H9 (cell line): Measurements from ENCODE around the gene SLC4A2. TPM values are rescaled to one million over a fixed set of nuclear protein-coding genes. Genes with fewer than 3 reads are reported as not detected.

ENCODE experiments used
- DNase-seq: peaks from one replicate; pipeline ENCODE4 v3.0.0-alpha.2; 2017
- H2AFZ ChIP-seq: one replicate; pipeline ENCODE4 v1.6.1; 2013; ENCODE audit warnings: mild to moderate bottlenecking, low read length, control low read depth, moderate library complexity
- H2AK5ac ChIP-seq: 2 replicates; pipeline ENCODE4 v1.6.1; 2013; ENCODE audit warnings: low read length, control low read depth, mixed read lengths; ENCODE audit not compliant: insufficient read length
- H2BK120ac ChIP-seq: one replicate; pipeline ENCODE4 v1.6.1; 2013; ENCODE audit warnings: low read depth, mild to moderate bottlenecking, low read length, control low read depth, inconsistent platforms; ENCODE audit not compliant: poor library complexity, severe bottlenecking
- H2BK12ac ChIP-seq: 2 replicates; pipeline ENCODE4 v1.6.1; 2013; ENCODE audit warnings: low read length, control low read depth, mixed read lengths, low read depth; ENCODE audit not compliant: insufficient read length
- H2BK15ac ChIP-seq: 2 replicates; pipeline ENCODE4 v1.6.1; 2013; ENCODE audit warnings: low read depth, low read length, control low read depth
- H2BK20ac ChIP-seq: one replicate; pipeline ENCODE4 v1.6.1; 2013; ENCODE audit warnings: low read depth, mild to moderate bottlenecking, low read length, control low read depth, inconsistent platforms; ENCODE audit not compliant: poor library complexity, severe bottlenecking
- H2BK5ac ChIP-seq: 2 replicates; pipeline ENCODE4 v1.6.1; 2013; ENCODE audit warnings: low read length, control low read depth, mixed read lengths; ENCODE audit not compliant: insufficient read length
- H3K14ac ChIP-seq: 2 replicates; pipeline ENCODE4 v1.6.1; 2013; ENCODE audit warnings: low read length, control low read depth; ENCODE audit not compliant: insufficient read depth
- H3K18ac ChIP-seq: 2 replicates; pipeline ENCODE4 v1.6.1; 2013; ENCODE audit warnings: low read depth, mild to moderate bottlenecking, mixed read lengths, low read length, control low read depth; ENCODE audit not compliant: insufficient read length
- H3K23ac ChIP-seq: 2 replicates; pipeline ENCODE4 v1.6.1; 2013; ENCODE audit warnings: low read length, control low read depth, mixed read lengths, low read depth; ENCODE audit not compliant: insufficient read length
- H3K23me2 ChIP-seq: 2 replicates; pipeline ENCODE4 v1.6.1; 2013; ENCODE audit warnings: low read depth, mild to moderate bottlenecking, mixed read lengths, low read length, control low read depth; ENCODE audit not compliant: insufficient read length, poor library complexity, severe bottlenecking
- H3K27ac ChIP-seq: 2 replicates; pipeline ENCODE4 v1.5.1; 2013; ENCODE audit warnings: low read length, control low read depth, mixed read lengths, low read depth; ENCODE audit not compliant: insufficient read length
- H3K27me3 ChIP-seq: 2 replicates; pipeline ENCODE4 v1.6.1; 2013; ENCODE audit warnings: low read length, control low read depth, inconsistent platforms; ENCODE audit not compliant: insufficient read depth
- H3K4ac ChIP-seq: 2 replicates; pipeline ENCODE4 v1.6.1; 2013; ENCODE audit warnings: low read depth, mild to moderate bottlenecking, control low read depth, inconsistent platforms, low read length, moderate library complexity
- H3K4me1 ChIP-seq: 2 replicates; pipeline ENCODE4 v1.6.1; 2013; ENCODE audit warnings: low read length, control low read depth, inconsistent platforms; ENCODE audit not compliant: insufficient read depth
- H3K4me2 ChIP-seq: 2 replicates; pipeline ENCODE4 v1.6.1; 2013; ENCODE audit warnings: low read length, control low read depth, mixed read lengths; ENCODE audit not compliant: insufficient read length, insufficient read depth
- H3K56ac ChIP-seq: 2 replicates; pipeline ENCODE4 v1.6.1; 2013; ENCODE audit warnings: low read depth, mild to moderate bottlenecking, mixed read lengths, low read length, control low read depth; ENCODE audit not compliant: insufficient read length
- H3K79me1 ChIP-seq: 2 replicates; pipeline ENCODE4 v1.6.1; 2013; ENCODE audit warnings: low read depth, mild to moderate bottlenecking, moderate library complexity, low read length, control low read depth, inconsistent platforms; ENCODE audit not compliant: insufficient read depth, poor library complexity, severe bottlenecking
- H3K79me2 ChIP-seq: 2 replicates; pipeline ENCODE4 v1.6.1; 2013; ENCODE audit warnings: low read length, control low read depth, inconsistent platforms; ENCODE audit not compliant: insufficient read depth
- H3K9ac ChIP-seq: 2 replicates; pipeline ENCODE4 v1.6.1; 2013; ENCODE audit warnings: low read length, control low read depth, mixed read lengths; ENCODE audit not compliant: insufficient read length; ENCODE audit errors: extremely low read depth
- H3K9me3 ChIP-seq: one replicate; pipeline ENCODE4 v1.6.1; 2013; ENCODE audit warnings: low read depth, low read length, inconsistent platforms; ENCODE audit not compliant: control insufficient read depth
- H3T11ph ChIP-seq: one replicate; pipeline ENCODE4 v1.6.1; 2013; ENCODE audit warnings: mild to moderate bottlenecking, low read length, control low read depth, inconsistent platforms
- H4K20me1 ChIP-seq: one replicate; pipeline ENCODE4 v1.6.1; 2013; ENCODE audit not compliant: control insufficient read depth, insufficient read length, insufficient read depth
- H4K5ac ChIP-seq: 2 replicates; pipeline ENCODE4 v1.6.1; 2013; ENCODE audit warnings: low read depth, mild to moderate bottlenecking, mixed read lengths, low read length, control low read depth; ENCODE audit not compliant: insufficient read length
- H4K8ac ChIP-seq: replicated peaks from 2 replicates; pipeline ENCODE4 v1.6.1; 2013; ENCODE audit warnings: low read length, control low read depth, mixed read lengths, low read depth; ENCODE audit not compliant: insufficient read length
- H4K91ac ChIP-seq: 2 replicates; pipeline ENCODE4 v1.6.1; 2013; ENCODE audit warnings: low read depth, mild to moderate bottlenecking, moderate library complexity, mixed read lengths, low read length, control low read depth; ENCODE audit not compliant: insufficient read length
- H3K27ac Mint-ChIP-seq, 3 experiments: 2 replicates in 2 of 3; 3 replicates in 1 of 3; pipeline ENCODE4 v1.8.0; 2020 to 2021; ENCODE audit warnings: mixed read lengths in 3 of 3, mild to moderate bottlenecking in 1 of 3, moderate library complexity in 1 of 3
- H3K27me3 Mint-ChIP-seq: 2 replicates; pipeline ENCODE4 v1.8.0; 2021; ENCODE audit warnings: low read depth, mild to moderate bottlenecking, moderate library complexity, mixed read lengths
- H3K36me3 Mint-ChIP-seq, 3 experiments: 2 replicates in 2 of 3; 3 replicates in 1 of 3; pipeline ENCODE4 v1.8.0; 2020 to 2021; ENCODE audit warnings: low read depth in 3 of 3, mixed read lengths in 3 of 3; ENCODE audit not compliant: insufficient read depth in 1 of 3
- H3K4me1 Mint-ChIP-seq, 2 experiments: 2 replicates each; pipeline ENCODE4 v1.8.0; 2020; ENCODE audit warnings: mixed read lengths in 2 of 2
- H3K4me3 Mint-ChIP-seq, 2 experiments: 2 replicates in 1 of 2; 3 replicates in 1 of 2; pipeline ENCODE4 v1.8.0; 2020 to 2021; ENCODE audit warnings: mild to moderate bottlenecking in 2 of 2, mixed read lengths in 2 of 2, moderate library complexity in 1 of 2
- H3K9me3 Mint-ChIP-seq, 2 experiments: 2 replicates in 1 of 2; 3 replicates in 1 of 2; pipeline ENCODE4 v1.8.0; 2020; ENCODE audit warnings: mild to moderate bottlenecking in 2 of 2, mixed read lengths in 2 of 2, moderate library complexity in 1 of 2
- WGBS: extraction: QIAGEN DNeasy Blood & Tissue Kit; methylation state at CpG from one replicate; pipeline ENCODE4 v1.1.7; 2013; ENCODE audit warnings: missing lambda C conversion rate, low lambda C conversion rate, mixed read lengths; ENCODE audit not compliant: insufficient read length; ENCODE audit errors: extremely low coverage; 5-methylcytosine and 5-hydroxymethylcytosine counted together
- total RNA-seq: library from RNA; stranded (reverse); gene quantifications from 2 replicates; pipeline ENCODE4 v1.2.1, GENCODE V29; 2021
- TF ChIP-seq, protein P1 (sequence below): fragments of 200-600 bp; sonication (generic); conservative IDR thresholded peaks from 3 replicates; pipeline ENCODE4 v1.8.0; 2021; ENCODE audit warnings: antibody characterized with exemption, mild to moderate bottlenecking

Gene SLC4A2
- total RNA-seq, 1 experiment from 2014 or later = 136 TPM

DNA sequence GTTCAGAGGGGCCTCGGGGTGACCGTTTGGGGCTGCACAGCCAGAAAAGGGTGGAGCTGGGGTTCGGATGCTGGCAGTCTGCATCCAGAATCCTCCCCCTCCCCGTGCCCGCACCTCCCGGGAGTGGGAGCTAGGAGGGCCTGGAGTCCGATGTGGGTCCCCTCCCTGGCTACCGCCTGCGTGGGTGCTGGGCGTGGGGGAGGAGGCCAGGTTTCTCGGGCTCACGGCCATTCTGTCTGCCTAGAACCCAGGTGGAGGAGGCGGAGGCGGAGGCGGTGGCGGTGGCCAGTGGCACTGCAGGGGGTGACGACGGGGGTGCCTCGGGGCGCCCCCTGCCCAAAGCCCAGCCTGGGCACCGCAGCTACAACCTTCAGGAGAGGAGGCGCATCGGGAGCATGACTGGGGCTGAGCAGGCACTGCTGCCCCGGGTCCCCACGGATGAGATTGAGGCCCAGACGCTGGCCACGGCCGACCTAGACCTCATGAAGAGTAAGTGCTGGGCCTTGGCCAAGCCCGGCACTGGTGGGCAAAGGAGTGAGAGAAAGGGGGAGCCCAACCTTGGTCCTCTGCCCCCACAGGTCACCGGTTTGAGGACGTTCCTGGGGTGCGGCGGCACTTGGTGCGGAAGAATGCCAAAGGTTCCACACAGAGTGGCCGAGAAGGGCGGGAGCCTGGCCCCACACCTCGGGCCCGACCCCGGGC, 7.0 kb downstream of the SLC4A2 start:
- TF ChIP-seq, protein P1, sequence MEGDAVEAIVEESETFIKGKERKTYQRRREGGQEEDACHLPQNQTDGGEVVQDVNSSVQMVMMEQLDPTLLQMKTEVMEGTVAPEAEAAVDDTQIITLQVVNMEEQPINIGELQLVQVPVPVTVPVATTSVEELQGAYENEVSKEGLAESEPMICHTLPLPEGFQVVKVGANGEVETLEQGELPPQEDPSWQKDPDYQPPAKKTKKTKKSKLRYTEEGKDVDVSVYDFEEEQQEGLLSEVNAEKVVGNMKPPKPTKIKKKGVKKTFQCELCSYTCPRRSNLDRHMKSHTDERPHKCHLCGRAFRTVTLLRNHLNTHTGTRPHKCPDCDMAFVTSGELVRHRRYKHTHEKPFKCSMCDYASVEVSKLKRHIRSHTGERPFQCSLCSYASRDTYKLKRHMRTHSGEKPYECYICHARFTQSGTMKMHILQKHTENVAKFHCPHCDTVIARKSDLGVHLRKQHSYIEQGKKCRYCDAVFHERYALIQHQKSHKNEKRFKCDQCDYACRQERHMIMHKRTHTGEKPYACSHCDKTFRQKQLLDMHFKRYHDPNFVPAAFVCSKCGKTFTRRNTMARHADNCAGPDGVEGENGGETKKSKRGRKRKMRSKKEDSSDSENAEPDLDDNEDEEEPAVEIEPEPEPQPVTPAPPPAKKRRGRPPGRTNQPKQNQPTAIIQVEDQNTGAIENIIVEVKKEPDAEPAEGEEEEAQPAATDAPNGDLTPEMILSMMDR = no peak
- Mint-ChIP-seq H3K36me3 (peaks cover 36 to 62% (median 57%) of the 10 kb centered on the region in 3 experiments; a peak in 6 of 7 replicates), H3K4me1 (peaks cover 22 to 24% of the 10 kb centered on the region in 2 experiments), H3K27ac (no peak overlapping the region), H3K4me3 (no peak overlapping the region), H3K27me3 (no peaks in the 10 kb centered on the region), H3K9me3 (no peaks in the 10 kb centered on the region; a peak in 2 of 5 replicates)
- H3K4ac ChIP-seq = no peak overlapping the region
- no peaks in the 10 kb centered on the region; the same call in 1 of the 2 replicates for H3K4me1 ChIP-seq
- no peak overlapping the region for H2AK5ac ChIP-seq
- no peak overlapping the region for H3K9ac ChIP-seq
- H3K27ac ChIP-seq = no peak overlapping the region
- no peaks in the 10 kb centered on the region for H3K79me1 ChIP-seq
- no peaks in the 10 kb centered on the region for H4K20me1 ChIP-seq
- H2BK5ac ChIP-seq = no peak overlapping the region
- no peak overlapping the region for H4K91ac ChIP-seq
- H3K23me2 ChIP-seq = peaks cover 12% of the 10 kb centered on the region
- no peak overlapping the region for H3K23ac ChIP-seq
- H2BK20ac ChIP-seq = no peak overlapping the region
- H2BK12ac ChIP-seq = no peak overlapping the region
- no peaks in the 10 kb centered on the region for H3K9me3 ChIP-seq
- H3K27me3 ChIP-seq = no peaks in the 10 kb centered on the region
- H3K18ac ChIP-seq = no peak overlapping the region
- H3K14ac ChIP-seq = no peak overlapping the region
- no peak overlapping the region for H4K8ac ChIP-seq
- no peak overlapping the region for H3K56ac ChIP-seq
- H2AFZ ChIP-seq = no peak overlapping the region
- no peak overlapping the region for H4K5ac ChIP-seq
- H2BK15ac ChIP-seq = no peak overlapping the region
- no CpG with 5 or more reads among the region's 39 CpGs for WGBS
- H3T11ph ChIP-seq = no peak overlapping the region
- H3K79me2 ChIP-seq = no peaks in the 10 kb centered on the region
- no peak overlapping the region for H2BK120ac ChIP-seq
- no peak for DNase-seq
- no peak overlapping the region for H3K4me2 ChIP-seq
